Smooth muscle cell (in vitro differentiated cells): Measurements from ENCODE around the gene TMED8. TPM values are rescaled to one million over a fixed set of nuclear protein-coding genes. Genes with fewer than 3 reads are reported as not detected.

Experiments used
- DNase-seq: peaks from one replicate; lab custom pipeline; 2025; ENCODE audit not compliant: unreplicated experiment; lab: John Stamatoyannopoulos, UW
- H2AFZ ChIP-seq: fragments of 200-600 bp; sonication (generic); 2 replicates; pipeline ENCODE4 v1.6.0; 2016; ENCODE audit warnings: antibody characterized with exemption, low read depth, mild to moderate bottlenecking
- H3F3A ChIP-seq: fragments of 200-600 bp; sonication (generic); 2 replicates; pipeline ENCODE4 v1.6.0; 2017; ENCODE audit warnings: antibody characterized with exemption, low read depth
- H3K27ac ChIP-seq: fragments of 200-600 bp; sonication (generic); 2 replicates; pipeline ENCODE4 v1.5.1; 2016; ENCODE audit warnings: low read depth, mild to moderate bottlenecking
- H3K27me3 ChIP-seq: fragments of 200-600 bp; sonication (generic); 2 replicates; pipeline ENCODE4 v1.6.1; 2016; ENCODE audit warnings: low read depth, mild to moderate bottlenecking
- H3K36me3 ChIP-seq: fragments of 200-600 bp; sonication (generic); 2 replicates; pipeline ENCODE4 v1.5.1; 2016; ENCODE audit warnings: low read depth
- H3K4me1 ChIP-seq: fragments of 200-600 bp; sonication (generic); 2 replicates; pipeline ENCODE4 v1.5.1; 2016; ENCODE audit warnings: low read depth
- H3K4me2 ChIP-seq: fragments of 200-600 bp; sonication (generic); 2 replicates; pipeline ENCODE4 v1.6.0; 2016; ENCODE audit warnings: mild to moderate bottlenecking
- H3K4me3 ChIP-seq: fragments of 200-600 bp; sonication (generic); 2 replicates; pipeline ENCODE4 v1.5.1; 2016; ENCODE audit warnings: mild to moderate bottlenecking
- H3K79me2 ChIP-seq: fragments of 200-600 bp; sonication (generic); 2 replicates; pipeline ENCODE4 v1.6.0; 2016; ENCODE audit warnings: low read depth, mild to moderate bottlenecking
- H3K9ac ChIP-seq: fragments of 200-600 bp; sonication (generic); 2 replicates; pipeline ENCODE4 v1.6.0; 2016; ENCODE audit warnings: low read depth
- H3K9me3 ChIP-seq: fragments of 200-600 bp; sonication (generic); replicated peaks from 2 replicates; pipeline ENCODE4 v1.5.1; 2016; ENCODE audit warnings: low read depth
- H4K20me1 ChIP-seq: fragments of 200-600 bp; sonication (generic); 2 replicates; pipeline ENCODE4 v1.6.0; 2016; ENCODE audit warnings: low read depth
- CTCF ChIP-seq: fragments of 200-600 bp; sonication (generic); IDR thresholded peaks from 2 replicates; pipeline ENCODE4 v1.5.1; 2017; ENCODE audit warnings: borderline replicate concordance, mild to moderate bottlenecking, antibody characterized with exemption; ENCODE audit not compliant: insufficient read depth, poor library complexity, severe bottlenecking
- WGBS: methylation state at CpG from one replicate; pipeline ENCODE4 v1.1.7; 2016; ENCODE audit warnings: low lambda C conversion rate; 5-methylcytosine and 5-hydroxymethylcytosine counted together
- polyA plus RNA-seq: library from polyadenylated mRNA; unstranded; fragments of >200 nt; fragmentation: Nextera tagmentation; extraction: Ambion mirVana; gene quantifications from 2 replicates; pipeline ENCODE4 v1.2.1, GENCODE V29; 2016
- total RNA-seq: library from RNA; depleted of rRNA; stranded (reverse); fragments of >200 nt; gene quantifications from 2 replicates; pipeline ENCODE4 v1.2.3, GENCODE V29; 2014

Gene TMED8
- total and polyA plus RNA-seq, 2 experiments from 2014 or later = 4.5 to 12.2 TPM

DNA sequence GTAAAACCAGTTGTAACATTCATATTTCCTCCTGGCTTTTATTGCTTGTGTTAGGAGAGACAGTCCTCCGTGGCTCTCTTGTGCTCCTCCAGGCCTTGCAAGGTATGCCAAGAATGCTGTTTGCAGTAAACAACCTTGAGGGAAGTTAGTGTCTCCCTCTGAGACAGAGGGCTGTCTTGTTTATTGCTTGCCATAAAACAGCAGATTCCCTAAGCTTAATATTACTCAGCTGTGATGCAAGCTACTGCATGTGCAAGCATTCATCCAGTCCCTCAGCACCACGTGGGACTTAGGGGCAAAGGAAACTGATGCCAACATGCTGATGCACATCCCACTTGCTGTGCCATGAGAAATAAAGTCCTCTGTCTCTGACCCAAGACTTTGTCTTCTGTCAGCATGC is 62.9 kb downstream of the TMED8 start:
- no peak for DNase-seq
- WGBS = 3% methylated on average over 2 of the region's 2 CpGs
- no peak overlapping the region for H2AFZ ChIP-seq
- H3K79me2 ChIP-seq = peaks cover 41% of the 10 kb centered on the region
- peak overlapping the region; percentile 90 for H3K27ac ChIP-seq
- H3F3A ChIP-seq = peaks cover 10% of the 10 kb centered on the region
- H3K36me3 ChIP-seq = no peaks in the 10 kb centered on the region
- no peak for TF ChIP-seq CTCF
- H3K4me2 ChIP-seq = peak overlapping the region; percentile 48
- peak overlapping the region; percentile 52 for H3K9ac ChIP-seq
- H3K4me3 ChIP-seq = no peak overlapping the region
- peaks cover 14% of the 10 kb centered on the region for H3K4me1 ChIP-seq
- H3K27me3 ChIP-seq = no peaks in the 10 kb centered on the region
- peaks cover 5% of the 10 kb centered on the region for H4K20me1 ChIP-seq
- no peaks in the 10 kb centered on the region for H3K9me3 ChIP-seq

- Histone ChIP-seq H3K27me3 (no peaks in the 10 kb centered on the region), H3K9ac (peak overlapping the region; percentile 52), H3K9me3 (no peaks in the 10 kb centered on the region), H3K4me3 (no peak overlapping the region), H2AFZ (no peak overlapping the region), H3K36me3 (no peaks in the 10 kb centered on the region), H3K4me2 (peak overlapping the region; percentile 48), H3K4me1 (peaks cover 14% of the 10 kb centered on the region), H4K20me1 (peaks cover 5% of the 10 kb centered on the region), H3K79me2 (peaks cover 36% of the 10 kb centered on the region), H3F3A (peaks cover 10% of the 10 kb centered on the region), H3K27ac (peak overlapping the region; percentile 90)
- TF ChIP-seq CTCF = no peak
- WGBS = 41% methylated on average over 1 of the region's 1 CpG
- DNase-seq = no peak
Observed at GRCh38 chr14:77313371-77313770, 63.5 kb downstream of the TMED8 start.

GRCh38 chr14:77311217-77311616 is 65.7 kb downstream of the TMED8 start:
- no peak overlapping the region for H3K9ac ChIP-seq
- H3K4me3 ChIP-seq = no peak overlapping the region
- H4K20me1 ChIP-seq = peaks cover 5% of the 10 kb centered on the region
- no peak overlapping the region for H2AFZ ChIP-seq
- H3K79me2 ChIP-seq = peaks cover 20% of the 10 kb centered on the region
- peak overlapping the region; percentile 90 for H3K27ac ChIP-seq
- no peaks in the 10 kb centered on the region for H3K36me3 ChIP-seq
- no peak for DNase-seq
- peaks cover 28% of the 10 kb centered on the region for H3K4me1 ChIP-seq
- WGBS = 46% methylated on average over 2 of the region's 2 CpGs
- no peaks in the 10 kb centered on the region for H3K27me3 ChIP-seq
- peak overlapping the region; percentile 59 for H3K4me2 ChIP-seq
- no peak for TF ChIP-seq CTCF
- no peaks in the 10 kb centered on the region for H3K9me3 ChIP-seq
- H3F3A ChIP-seq = peaks cover 10% of the 10 kb centered on the region

DNA sequence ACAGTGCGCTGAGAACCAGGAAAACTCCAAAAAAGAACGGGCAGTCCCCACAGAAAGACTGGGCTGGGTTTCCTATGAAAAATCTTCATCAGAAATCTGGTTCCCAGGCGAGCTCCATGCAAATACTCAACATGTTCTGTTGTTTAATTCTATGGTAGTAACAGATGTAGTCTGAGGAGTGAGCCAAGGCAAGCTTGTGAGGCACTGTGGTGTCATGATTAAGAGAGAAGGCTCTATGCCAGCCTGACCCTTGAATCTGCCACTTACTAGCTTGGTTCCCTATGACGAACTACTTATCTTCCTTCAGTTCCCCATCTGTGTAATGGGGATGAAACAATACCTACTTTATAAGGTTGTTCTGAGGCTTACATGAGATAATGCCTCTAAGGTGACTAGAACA is 66.9 kb downstream of the TMED8 start:
- H3K9me3 ChIP-seq = no peaks in the 10 kb centered on the region
- H4K20me1 ChIP-seq = no peaks in the 10 kb centered on the region
- DNase-seq = no peak
- no peak overlapping the region for H2AFZ ChIP-seq
- no peak overlapping the region for H3K27ac ChIP-seq
- H3K4me1 ChIP-seq = peaks cover 23% of the 10 kb centered on the region
- peaks cover 10% of the 10 kb centered on the region for H3F3A ChIP-seq
- TF ChIP-seq CTCF = no peak
- H3K27me3 ChIP-seq = no peaks in the 10 kb centered on the region
- H3K9ac ChIP-seq = no peak overlapping the region
- H3K4me3 ChIP-seq = no peak overlapping the region
- no peak overlapping the region for H3K4me2 ChIP-seq
- WGBS = 93% methylated on average over 4 of the region's 4 CpGs
- peaks cover 20% of the 10 kb centered on the region for H3K79me2 ChIP-seq
- H3K36me3 ChIP-seq = no peaks in the 10 kb centered on the region
